ENCODE measurements around the gene EDN1.

The EDN1 gene

DNA sequence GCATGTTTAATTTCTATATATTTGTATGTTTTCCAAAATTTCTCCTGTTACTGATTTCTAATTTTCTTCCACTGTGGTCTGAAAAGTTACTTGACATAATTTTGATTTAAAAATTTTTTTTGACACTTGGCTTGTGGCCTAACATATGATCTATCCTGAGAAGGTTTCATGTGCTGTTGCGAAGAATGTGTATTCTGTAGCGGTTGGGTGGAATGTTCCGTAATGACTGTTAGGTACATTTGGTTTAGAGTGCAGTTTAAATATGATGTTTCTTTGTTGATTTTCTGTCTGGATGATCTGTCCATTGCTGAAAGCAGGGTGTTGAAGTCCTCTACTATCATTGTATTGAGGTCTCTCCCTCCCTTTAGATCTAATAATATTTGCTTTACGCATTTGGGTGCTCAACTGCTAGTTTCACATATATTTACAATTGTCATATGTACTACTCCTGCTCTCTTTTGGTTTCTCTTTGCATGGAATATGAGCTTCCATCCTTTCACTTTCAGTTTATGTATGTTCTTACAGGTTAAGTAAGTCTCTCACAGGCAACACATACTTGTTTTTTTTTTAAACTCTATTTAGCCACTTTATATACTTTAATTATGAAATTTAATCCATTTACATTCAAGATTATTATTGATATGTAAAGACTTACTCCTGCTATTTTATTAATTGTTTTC, 19.5 kb upstream of the EDN1 start:
- DNase-seq, result no peak

DNA sequence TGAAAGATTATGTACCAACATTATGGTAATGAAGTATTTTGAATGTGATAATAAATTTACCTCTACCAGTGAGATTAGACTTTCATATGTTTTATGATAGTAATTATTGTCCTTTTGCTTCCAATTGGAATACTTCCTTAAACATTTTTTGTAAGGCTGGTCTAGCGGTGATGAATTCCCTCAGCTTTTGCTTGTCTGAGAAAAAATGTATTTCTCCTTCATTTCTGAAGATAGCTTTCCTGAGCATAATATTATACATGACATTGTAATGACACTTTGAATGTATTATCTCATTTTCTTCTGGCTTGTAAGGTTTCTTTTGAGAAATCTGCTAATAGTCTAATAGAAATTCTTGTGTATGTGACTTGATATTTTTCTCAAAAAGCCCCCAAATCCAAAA, 18.6 kb upstream of the EDN1 start:
- no peak for DNase-seq

- DNase-seq, result no peak
These were observed 18.2 kb upstream of the EDN1 start for GRCh38 chr6:12271997-12272396.

DNA sequence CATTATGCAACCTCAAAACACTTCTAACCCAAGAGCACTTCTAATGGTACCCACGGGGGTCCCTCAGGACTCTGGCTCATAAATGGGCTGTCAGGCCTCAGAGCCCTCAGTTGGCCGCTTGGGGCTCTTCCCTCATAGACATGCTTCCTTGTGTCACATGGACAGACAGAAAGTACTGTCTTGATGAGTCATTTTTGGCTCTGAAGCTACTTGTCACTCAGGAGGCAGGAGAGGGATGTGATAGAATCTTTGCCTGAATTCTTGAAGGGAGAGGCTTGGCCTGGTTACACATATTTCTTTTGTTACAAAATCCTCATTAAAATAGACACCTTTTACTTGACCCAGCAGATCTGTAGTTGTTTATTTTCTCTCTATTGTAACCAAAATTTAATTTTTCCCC, 15.1 kb upstream of the EDN1 start:
- no peak for DNase-seq

DNA sequence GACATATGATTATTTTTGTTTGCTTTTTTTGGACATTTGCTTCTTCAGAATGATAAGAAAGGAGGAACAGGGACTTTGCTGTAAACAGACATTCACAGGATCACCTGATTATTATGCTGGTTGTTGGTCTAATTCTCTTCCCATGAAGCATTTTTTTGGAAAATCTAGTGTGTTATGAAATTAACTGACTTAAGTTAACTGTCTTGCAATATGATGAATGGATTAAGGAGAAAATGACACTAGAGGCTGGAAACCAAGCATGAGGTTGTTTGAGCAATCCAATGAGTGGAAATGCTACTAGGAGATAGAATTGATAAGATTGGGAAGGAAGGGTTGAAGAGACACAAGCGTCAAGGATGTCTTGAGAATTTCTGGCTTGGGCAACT, 13.2 kb upstream of the EDN1 start:
- no peak for DNase-seq

DNA sequence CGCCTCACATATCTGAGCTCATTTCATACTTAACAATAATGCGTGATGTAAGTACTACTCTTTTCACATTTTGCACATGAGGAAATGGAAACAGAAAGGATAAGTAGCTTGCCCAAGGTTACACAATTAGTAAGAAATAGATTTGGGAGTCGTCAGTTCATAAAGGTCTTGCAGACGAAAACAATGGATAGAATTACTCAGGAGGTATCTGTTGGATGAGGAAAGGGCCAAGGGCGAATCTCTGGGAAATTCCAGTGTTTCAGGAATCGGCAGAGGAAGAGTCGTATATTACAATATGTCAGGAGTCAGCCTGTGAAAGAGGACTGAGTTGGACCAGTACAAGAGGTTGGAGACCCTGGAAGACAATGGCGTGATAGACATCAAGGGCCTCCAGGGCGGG, 12.8 kb upstream of the EDN1 start:
- DNase-seq, result no peak

GRCh38 chr6:12278915-12279314, 11.2 kb upstream of the EDN1 start:
- no peak for DNase-seq

DNA sequence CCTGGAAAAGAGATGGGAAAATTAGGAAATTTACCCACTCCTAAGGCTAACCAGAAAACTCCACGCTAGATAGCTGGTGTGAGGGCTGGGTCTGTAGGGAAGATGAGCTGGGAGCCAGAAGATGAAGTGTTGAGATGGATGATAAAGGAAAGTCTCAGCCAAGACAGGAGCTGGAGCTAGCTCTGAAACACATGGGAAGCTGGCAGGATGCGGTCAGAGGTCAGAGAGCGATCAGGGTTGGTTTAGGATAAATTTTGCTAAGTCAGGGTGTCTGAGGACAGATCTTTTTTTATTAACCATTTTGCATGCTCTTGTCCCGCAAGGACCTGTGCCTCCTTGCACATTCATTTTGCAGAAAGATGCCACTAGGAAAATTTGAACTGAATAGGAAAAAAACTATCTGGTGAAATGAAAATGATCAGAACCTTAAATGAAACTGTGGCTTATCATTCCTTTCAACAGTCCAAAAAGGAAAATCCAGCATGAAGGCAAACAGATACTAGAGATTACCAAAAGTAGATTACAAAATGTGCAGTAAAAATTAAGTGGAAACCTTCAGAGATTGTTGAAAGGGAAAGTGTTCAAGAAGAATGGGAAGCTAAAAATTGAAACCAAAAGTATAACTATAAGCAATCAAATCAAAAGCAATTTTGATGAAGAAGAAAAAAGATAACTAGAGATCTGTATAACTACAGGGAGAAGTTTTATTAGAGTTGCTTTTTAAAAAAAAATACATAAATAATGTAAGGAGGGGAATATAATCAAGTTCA, 10.7 kb upstream of the EDN1 start:
- DNase-seq, result no peak

DNA sequence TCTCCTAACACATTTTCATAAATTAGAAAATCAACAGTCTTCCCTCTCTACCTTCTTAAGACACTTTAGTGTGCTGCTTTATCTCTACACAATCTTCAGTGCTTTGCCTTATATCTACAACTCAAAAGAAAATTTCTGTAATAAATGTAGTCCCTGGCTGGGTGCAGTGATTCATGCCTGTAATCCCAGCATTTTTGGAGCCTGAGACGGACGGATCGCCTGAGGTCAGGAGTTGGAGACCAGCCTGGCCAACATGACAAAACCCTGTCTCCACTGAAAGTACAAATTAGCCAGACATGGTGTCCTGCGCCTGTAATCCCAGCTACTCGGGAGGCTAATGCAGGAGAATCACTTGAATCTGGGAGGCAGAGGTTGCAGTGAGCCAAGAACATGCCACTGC, 9.7 kb upstream of the EDN1 start:
- no peak for DNase-seq

DNA sequence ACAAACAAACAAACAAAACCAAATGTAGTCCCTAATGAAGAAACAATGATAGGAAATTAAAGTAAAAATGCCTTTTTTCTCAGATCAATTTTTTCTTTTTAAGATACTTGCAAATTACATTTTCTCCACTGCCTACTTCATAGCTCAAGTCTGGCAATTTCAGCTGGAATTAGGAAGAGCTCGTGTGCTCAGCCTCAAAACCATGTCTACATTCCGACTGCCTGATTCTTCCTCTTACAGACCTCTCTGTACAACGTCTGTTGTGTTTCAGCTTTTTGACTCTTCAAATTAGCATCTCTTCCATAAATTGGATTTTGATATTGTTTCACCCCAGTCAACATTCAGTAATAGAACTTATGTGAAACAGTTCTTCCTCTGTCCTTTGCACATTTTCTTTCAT, 9.3 kb upstream of the EDN1 start:
- no peak for DNase-seq

DNA sequence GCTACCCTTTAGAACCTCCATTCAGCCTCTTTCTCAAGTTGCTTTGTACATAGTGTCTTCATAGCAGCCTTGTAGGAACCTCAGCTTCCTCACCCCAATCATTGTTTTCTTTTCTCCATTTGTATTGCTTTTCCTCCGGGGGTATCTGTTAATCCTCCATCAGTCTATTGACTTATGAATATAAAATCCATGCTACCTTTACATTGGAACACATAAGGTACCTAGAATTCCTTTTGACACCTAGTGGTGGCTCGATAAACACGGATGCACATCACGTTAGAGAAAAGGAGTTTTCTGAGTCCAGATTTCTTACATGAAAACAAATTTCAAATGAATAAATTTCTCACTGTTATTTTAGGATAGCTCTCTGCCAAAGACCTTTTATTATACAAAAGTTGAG, 6.3 kb upstream of the EDN1 start:
- DNase-seq, result no peak

- no peak for DNase-seq
These were observed 3.6 kb upstream of the EDN1 start for GRCh38 chr6:12286373-12287110.

DNA sequence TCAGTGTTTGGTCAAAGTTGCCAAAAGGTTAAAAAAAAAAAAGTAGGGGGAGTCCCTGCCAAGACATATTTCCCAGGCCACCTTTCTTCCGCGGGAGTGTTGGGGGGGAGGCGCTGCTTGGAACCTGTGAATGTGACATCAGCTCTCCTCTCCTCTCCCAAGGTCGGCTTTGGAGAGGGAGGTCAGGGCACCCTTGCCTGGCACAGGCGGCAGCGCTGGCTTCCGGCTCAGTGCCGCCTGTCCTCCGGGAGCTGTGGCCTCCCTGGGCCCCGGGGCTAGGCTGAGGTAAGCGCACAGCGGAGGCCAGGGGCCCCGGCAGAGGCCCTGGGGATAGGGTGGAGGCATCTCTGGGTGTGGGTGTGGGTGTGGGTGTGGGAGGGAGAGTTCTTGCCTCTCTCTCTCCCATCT, 1.9 kb upstream of the EDN1 start:
- no peak for DNase-seq

DNA sequence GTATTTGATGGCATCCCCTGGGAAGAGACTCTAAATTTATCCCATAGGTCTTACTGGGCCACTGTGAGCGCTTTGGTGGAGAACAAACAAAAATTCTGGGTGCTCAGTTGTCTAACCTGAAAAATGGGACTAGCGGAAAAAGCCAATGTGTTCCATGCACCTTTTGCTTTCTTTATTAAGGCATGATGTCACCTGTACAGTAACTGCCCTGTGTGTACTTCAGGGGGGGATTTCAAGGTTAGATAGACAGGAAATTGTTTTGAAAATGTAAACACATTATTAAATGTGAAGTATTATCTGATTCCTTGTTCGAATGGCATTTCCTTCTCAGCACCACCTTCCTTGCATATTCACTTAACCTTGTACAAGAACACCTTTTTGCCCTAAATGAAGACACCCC, 1.2 kb upstream of the EDN1 start:
- DNase-seq, result no peak

DNA sequence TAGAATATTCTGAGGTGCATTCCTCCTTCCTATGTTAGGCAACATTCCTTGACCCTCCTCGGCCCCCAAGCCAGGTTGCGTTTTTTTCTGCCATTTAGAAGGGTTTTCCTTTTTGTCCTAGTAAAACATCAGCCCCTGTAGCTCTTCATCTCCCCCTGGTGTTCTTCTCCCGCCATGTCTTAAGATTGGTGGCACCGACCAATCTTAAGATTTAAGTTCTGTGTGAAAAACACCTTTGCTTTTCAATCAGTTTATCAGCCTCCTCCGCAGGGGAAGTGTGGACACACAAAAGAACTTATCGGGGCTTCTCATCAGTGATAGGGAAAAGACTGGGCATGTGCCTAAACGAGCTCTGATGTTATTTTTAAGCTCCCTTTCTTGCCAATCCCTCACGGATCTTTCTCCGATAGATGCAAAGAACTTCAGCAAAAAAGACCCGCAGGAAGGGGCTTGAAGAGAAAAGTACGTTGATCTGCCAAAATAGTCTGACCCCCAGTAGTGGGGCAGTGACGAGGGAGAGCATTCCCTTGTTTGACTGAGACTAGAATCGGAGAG, 719 bp upstream of the EDN1 start:
- DNase-seq, result peak in 1 of 2 experiments; percentile 14

DNA sequence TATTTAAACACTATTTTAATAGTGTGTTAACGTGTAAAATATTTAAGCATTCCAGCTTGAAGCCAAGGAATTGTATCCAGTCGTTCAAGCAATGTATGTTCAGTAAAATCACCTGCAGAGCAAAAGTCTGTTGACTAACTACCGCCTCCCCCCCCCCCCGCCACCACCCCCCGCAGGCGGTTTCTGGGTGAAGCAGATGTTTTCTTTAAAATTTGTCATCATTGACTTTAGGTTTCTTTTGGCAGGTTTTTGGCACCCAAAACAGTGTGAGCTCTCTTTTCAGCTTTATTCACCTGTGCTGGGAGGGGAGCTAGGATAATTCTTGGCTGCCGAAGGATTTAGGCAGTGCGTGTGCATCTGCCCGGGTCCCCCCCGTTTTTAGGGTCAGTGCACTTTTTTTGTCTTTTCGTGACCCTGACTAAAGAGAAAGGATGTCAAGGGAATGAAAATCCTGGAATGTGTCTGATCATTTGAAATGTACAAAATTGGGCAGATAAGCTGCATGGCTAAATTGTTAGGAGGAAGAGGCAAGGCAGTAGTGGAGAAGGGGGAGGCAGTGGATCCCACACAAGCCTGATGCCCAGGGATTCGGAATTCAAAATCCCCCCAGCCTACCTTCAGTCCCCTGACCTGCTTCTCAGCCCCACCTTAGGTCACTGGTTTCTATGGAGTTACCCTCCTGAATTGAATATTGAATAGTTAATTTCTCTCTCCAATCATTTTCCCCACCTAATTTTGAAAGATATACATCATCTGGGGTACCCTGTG, 1.1 kb downstream of the EDN1 start:
- DNase-seq, result peak; percentile 16 to 68

DNA sequence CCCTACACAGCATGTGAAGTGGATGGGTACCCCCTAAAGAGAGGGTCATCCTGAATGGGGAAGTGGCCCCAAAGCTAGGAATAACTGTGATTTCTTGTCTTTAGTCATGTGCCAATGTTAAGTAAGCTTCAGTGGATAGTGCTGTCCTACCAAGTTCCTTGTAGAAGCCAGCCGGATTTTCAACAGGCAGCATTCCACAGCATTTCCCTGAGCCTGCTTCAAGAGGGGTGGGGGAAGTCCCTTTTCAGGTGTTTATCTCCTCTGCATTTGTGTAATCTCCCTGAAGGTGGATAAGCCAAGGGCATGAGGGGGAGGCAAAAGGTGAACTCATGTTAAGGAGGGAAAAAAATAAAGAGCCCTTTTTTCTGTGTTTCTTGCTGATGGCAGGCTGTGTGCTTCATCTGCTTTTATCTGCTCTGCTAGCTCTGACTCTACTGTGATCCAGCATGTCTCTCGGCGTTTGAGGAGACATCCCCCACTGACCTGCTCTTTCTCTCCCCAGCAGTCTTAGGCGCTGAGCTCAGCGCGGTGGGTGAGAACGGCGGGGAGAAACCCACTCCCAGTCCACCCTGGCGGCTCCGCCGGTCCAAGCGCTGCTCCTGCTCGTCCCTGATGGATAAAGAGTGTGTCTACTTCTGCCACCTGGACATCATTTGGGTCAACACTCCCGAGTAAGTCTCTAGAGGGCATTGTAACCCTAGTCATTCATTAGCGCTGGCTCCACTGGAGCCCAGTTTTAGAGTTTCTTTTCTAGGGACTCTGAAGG, 1.9 kb downstream of the EDN1 start:
- no peak for DNase-seq

DNA sequence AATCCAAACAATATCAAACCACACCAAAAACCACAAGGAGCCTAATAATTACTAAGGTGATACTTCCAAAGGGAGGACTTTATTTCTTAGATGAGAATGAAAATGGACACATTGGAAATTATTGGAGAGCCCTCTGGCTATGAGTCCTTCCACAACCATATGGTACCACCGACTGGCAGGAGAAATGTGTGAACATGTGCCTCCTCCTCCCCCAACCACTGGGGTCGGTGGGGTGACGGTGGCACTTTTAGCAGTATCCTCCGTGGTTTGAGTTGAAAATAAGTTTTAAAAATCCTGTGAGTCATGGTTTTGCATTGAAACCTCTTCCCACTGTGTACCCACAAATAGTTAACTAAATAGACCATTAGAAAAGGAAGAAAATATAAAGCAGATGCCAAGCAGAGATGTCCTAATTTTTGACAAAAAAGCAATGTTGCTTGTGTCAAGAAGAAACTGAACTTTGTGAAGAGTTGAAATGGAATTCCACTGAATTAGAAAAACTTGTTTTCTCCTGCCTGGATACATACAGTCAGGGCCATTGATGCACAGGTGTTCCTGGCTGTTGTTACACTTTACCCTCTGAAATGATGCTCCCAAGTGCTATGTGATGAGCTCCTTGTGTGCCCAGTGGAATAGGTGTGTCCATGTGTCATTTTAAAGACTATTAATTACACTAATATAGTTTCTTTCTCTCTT, 3.2 kb downstream of the EDN1 start:
- no peak for DNase-seq

- DNase-seq, result no peak
These were observed 4.0 kb downstream of the EDN1 start for GRCh38 chr6:12293931-12294807.

- DNase-seq, result no peak
These were observed 4.8 kb downstream of the EDN1 start for GRCh38 chr6:12294851-12295536.

Data from NCI-H2081 (cell line).